GM12801 (cell line): ENCODE measurements around the gene PHF14.

Experiments
- CTCF ChIP-seq: IDR thresholded peaks from one replicate; pipeline ENCODE4 v1.5.1; 2011; ENCODE audit warnings: control low read depth; ENCODE audit not compliant: insufficient read length; ENCODE audit errors: extremely low read depth

The PHF14 gene

GRCh38 chr7:11035661-11036060, 62.0 kb downstream of the PHF14 start:
- TF ChIP-seq CTCF = no peak

GRCh38 chr7:11039974-11040373, 66.3 kb downstream of the PHF14 start:
- no peak for TF ChIP-seq CTCF

- TF ChIP-seq CTCF = no peak
These were observed 80.4 kb downstream of the PHF14 start for GRCh38 chr7:11054033-11054432.

- TF ChIP-seq CTCF = no peak
These were observed 87.2 kb downstream of the PHF14 start for GRCh38 chr7:11060893-11061292.

GRCh38 chr7:11062110-11062509, 88.4 kb downstream of the PHF14 start:
- TF ChIP-seq CTCF = no peak

- TF ChIP-seq CTCF = no peak
These were observed 95.9 kb downstream of the PHF14 start for GRCh38 chr7:11069591-11069990.

GRCh38 chr7:11077816-11078215, 104.1 kb downstream of the PHF14 start:
- TF ChIP-seq CTCF = no peak
